GM19099 (cell line): ENCODE data around the gene SEC63.

Experiments
- POLR2A ChIP-seq: IDR thresholded peaks from 3 replicates; pipeline ENCODE4 v1.6.1; 2011; ENCODE audit warnings: low read depth; ENCODE audit not compliant: insufficient read length; ENCODE audit errors: extremely low read depth

Gene SEC63

DNA sequence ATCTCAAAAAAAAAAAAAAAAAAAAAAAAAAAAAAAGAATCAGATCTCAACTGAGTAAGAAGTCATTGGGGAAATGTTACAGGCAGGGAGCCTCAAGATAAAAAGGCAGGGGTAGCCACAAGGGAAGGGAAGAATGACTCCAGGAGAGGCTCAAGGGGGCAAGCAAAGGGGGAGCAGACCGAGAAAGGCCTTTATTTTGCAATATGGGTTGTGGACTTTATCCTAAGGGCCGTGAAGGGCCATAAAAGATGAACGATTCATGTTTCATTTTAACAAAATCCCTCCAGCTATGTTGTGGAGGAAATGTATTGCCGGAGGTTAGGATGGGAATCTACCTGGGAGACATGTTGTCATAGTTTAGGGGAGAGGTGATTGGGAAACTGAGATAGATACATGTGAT, 25.8 kb upstream of the SEC63 start:
- no peak for TF ChIP-seq POLR2A

DNA sequence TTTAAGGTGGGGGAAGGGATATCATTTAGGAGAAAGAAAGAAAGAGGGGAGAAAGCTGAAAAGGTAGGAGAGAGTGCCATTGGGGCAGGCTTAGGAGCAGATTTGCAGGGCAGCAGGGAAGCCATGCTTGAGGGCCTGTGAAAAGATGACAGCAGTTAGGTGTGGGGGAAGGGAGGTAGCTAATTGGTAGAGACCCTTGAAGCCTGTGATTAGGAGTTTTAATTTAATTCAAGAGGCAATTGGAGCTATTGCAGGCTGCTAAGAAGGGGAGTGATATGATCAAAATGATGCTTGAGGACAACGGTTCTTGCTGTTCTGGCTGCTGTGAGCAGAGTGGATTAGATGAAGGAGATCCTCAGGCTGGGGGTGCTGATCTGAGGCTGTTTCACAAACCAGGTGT, 24.5 kb upstream of the SEC63 start:
- no peak for TF ChIP-seq POLR2A

DNA sequence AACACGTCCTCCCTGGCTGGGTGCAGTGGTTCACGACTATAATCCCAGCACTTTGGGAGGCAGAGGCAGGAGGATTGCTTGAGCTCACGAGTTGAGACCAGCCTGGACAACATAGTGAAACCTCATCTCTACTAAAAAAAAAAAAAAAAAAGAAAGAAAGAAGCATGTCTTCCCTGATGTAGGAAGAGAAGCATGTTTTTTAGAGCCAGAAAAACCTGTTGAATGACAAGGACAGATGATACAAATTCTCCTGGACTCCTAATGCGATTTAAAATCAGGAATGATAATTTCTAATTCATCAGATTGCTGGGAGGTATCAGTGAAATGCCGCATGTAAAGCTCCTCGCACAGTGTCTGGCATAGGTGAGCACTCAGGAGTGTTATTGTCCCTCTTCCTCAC, 23.7 kb upstream of the SEC63 start:
- no peak for TF ChIP-seq POLR2A

DNA sequence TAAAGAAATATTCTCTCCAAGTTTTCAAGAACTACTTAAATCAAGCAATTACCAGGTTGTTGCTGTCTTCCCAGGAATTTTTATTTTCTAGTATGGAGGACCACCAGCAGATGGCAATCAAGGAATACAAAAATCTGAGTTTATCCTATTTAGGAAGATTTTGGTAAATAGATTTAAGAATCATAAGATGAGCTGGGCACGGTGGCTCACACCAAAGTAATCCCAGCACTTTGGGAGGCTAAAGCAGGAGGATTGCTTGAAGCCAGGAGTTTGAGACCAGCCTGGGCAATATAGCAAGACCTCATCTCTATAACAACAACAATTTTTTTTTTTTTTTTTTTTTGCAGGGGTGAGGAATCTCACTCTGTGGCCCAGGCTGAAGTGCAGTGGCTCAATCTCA, 19.3 kb upstream of the SEC63 start:
- TF ChIP-seq POLR2A: no peak

DNA sequence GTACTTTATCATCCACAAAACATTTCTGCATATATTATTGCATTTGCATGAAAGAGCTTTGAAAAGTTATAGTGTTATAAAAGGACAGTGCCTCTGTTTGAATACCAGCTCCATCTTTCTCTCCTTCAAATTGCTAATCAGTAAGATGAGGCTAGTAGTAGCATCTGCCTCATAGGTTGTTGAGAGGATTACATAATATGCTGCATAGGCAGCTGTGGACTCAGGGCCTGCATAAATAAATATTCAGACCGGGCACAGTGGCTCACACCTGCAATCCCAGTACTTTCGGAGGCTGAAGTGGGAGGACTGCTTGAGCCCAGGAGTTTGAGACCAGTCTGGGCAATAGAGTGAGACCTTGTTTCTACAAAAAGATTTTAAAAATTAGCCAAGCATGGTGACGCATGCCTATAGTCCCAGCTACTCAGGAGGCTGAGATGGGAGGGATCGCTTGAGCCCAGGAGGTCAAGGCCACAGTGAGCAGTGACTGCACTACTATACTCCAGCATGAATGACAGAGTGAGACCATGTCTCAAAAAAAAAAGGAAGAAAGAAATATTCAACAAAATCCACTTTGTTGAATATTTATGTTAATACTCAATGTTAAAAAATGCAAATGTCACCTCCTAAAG, 18.3 kb upstream of the SEC63 start:
- TF ChIP-seq POLR2A: no peak

- TF ChIP-seq POLR2A: no peak
Measured at GRCh38 chr6:107973594-107973993, 15.6 kb upstream of the SEC63 start.

- no peak for TF ChIP-seq POLR2A
Measured at GRCh38 chr6:107972413-107973096, 14.5 kb upstream of the SEC63 start.

DNA sequence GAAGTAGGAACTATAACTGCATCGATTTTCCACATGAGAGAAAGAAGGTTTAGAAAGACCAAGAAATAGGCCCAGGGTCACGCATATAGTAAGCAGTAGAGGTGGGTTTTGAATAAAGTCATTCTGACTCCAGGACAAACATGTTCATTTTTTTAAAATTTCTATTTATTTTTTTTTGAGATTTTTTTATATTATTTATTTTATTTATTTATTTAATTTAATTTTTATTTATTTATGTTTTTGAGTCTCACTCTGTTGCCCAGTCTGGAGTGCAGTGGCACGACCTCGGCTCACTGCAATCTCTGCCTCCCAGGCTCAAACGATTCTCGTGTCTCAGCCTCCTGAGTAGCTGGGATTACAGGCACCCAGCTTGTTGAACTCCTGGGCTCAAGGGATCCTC, 13.2 kb upstream of the SEC63 start:
- no peak for TF ChIP-seq POLR2A

- TF ChIP-seq POLR2A: no peak
Measured at GRCh38 chr6:107970255-107970654, 12.2 kb upstream of the SEC63 start.

DNA sequence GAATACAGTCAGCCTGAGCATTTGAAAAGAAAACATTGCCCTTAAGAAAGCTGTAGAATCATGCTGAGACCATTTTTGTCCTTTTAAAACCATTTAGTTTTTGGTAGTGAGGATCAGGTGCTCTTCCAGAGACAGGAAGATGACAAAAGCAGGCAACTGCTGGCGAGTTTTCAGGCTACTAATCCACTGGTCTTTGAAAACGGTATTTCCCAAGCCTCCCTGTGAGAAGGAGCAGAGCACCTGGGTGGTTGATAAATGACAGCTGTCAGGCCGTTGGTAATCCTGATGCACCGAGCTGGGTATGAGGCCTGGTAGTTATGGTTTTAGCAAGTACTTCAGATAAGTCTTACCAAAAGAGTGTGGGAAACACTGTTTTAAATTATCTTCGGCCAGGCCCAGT, 10.1 kb upstream of the SEC63 start:
- no peak for TF ChIP-seq POLR2A

- no peak for TF ChIP-seq POLR2A
Measured at GRCh38 chr6:107965746-107966145, 7.7 kb upstream of the SEC63 start.

GRCh38 chr6:107962723-107963122, 4.7 kb upstream of the SEC63 start:
- no peak for TF ChIP-seq POLR2A

- TF ChIP-seq POLR2A: no peak
Measured at GRCh38 chr6:107959392-107959791, 1.4 kb upstream of the SEC63 start.

- TF ChIP-seq POLR2A: peak; percentile 47
Measured at GRCh38 chr6:107957308-107957908, 600 bp downstream of the SEC63 start.

GRCh38 chr6:107956586-107957307, 1.3 kb downstream of the SEC63 start:
- TF ChIP-seq POLR2A: no peak

DNA sequence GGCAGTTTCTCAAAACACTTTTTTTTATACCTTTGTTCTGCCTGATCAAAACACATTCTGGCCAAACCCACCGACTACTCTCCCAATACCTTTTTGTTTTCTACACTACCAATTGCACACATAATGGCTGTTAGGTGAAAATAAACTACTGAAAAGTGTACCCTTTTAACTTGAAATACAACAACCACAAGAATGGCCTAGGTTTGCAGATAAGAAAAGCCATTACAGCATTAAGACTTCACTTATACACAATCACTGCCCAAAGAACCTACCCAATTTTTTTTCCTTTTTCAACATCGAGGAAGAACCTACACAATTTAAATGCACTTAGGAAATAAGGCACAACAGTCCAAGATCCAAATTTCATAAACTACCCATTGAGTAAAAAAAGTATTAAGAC, 1.8 kb downstream of the SEC63 start:
- TF ChIP-seq POLR2A: no peak
